NT2/D1 (cell line): ENCODE data around the gene SERPINE2.

Experiments
- SUZ12 ChIP-seq: IDR thresholded peaks from 2 replicates; pipeline ENCODE4 v1.6.1; 2011; ENCODE audit not compliant: insufficient read length, insufficient read depth; ENCODE audit errors: extremely low read depth
- YY1 ChIP-seq: IDR thresholded peaks from 2 replicates; pipeline ENCODE4 v1.6.1; 2011; ENCODE audit not compliant: insufficient read length, insufficient read depth
- ZNF274 ChIP-seq: IDR thresholded peaks from 2 replicates; pipeline ENCODE4 v1.6.1; 2011; ENCODE audit warnings: mild to moderate bottlenecking, low read depth, low read length

DNA sequence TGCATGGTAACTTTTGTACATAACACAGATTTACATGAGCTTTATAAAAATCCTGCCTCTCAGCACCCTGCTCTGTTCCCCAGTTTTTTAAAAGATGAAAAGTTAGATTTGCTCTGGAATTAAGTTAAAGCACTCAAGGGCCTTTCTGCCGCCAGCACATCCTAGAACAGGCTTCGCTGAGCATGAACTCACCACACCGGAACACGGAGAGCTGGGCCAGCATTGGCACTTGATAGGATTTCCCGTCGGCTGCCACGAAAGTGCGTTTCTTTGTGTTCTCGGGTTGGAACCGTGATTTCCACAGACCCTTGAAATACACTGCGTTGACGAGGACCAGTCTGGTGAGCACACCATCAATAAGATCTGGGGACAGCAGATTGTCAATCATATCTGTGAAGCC, 47.5 kb downstream of the SERPINE2 start:
- TF ChIP-seq YY1 (no peak), SUZ12 (no peak), ZNF274 (no peak)
